ENCODE results near the gene USO1. TPM values are rescaled to one million over a fixed set of nuclear protein-coding genes. Genes with fewer than 3 reads are reported as not detected.

The USO1 gene
- total RNA-seq, 1 donor from 2014 or later, result 55.4 TPM

DNA sequence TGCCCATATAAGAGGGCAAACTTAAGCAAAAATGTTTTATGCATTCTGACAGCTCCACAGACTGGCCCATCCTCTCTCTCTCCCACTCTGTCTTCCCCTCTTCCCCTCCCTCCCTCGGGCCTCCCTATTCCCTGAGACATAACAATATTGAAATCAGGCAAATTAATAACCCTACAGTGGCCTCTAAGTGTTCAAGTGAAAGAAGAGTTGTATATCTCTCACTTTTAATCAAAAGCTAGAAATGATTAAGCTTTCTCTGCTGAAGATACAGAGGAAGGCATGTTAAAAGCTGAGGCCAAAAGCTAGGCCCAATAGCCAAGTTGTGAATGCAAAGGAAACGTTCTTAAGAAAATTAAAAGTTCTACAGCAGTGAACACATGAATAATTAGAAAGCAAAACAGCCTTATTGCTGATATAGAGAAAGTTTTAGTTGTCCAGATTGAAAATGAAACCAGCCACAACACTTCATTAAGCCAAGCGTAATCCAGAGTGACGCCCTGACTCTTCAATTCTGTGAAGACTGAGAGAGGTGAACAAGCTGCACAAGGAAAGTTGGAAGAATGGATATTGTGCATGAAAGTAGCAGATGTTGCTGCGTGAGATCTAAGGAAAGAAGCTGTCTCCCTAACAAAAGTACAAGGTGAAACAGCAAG, 54.9 kb downstream of the USO1 start:
- no peak overlapping the region for H3K27ac Mint-ChIP-seq

DNA sequence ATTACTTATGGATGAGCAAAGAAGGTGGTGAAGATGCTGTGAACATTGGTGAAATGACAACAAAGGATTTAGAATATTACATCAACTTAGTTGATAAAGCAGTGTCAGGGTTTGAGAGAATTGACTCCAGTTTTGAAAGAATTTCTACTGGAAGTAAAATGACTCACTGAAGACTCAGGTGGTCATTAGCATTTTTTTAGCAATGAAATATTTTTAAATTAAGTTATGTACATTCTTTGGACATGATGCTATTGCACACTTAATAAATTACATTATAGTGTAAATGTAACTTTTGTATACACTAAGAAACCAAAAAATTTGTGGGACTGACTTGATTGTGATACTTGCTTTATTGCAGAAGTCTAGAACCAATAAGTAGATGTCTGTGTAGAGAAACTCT, 56.9 kb downstream of the USO1 start:
- no peaks in the 10 kb centered on the region for H3K9me3 Mint-ChIP-seq
- TF ChIP-seq, protein P1, sequence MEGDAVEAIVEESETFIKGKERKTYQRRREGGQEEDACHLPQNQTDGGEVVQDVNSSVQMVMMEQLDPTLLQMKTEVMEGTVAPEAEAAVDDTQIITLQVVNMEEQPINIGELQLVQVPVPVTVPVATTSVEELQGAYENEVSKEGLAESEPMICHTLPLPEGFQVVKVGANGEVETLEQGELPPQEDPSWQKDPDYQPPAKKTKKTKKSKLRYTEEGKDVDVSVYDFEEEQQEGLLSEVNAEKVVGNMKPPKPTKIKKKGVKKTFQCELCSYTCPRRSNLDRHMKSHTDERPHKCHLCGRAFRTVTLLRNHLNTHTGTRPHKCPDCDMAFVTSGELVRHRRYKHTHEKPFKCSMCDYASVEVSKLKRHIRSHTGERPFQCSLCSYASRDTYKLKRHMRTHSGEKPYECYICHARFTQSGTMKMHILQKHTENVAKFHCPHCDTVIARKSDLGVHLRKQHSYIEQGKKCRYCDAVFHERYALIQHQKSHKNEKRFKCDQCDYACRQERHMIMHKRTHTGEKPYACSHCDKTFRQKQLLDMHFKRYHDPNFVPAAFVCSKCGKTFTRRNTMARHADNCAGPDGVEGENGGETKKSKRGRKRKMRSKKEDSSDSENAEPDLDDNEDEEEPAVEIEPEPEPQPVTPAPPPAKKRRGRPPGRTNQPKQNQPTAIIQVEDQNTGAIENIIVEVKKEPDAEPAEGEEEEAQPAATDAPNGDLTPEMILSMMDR (conservative IDR thresholded peaks at IDR 0.05), result no peak
- DNase-seq (ENCODE audit: extremely low spot score, unreplicated experiment), result no peak
- no peaks in the 10 kb centered on the region for H3K27me3 Mint-ChIP-seq
- peaks cover 24% of the 10 kb centered on the region for H3K36me3 Mint-ChIP-seq
- no peak overlapping the region for H3K4me3 Mint-ChIP-seq
- no peak overlapping the region for H3K27ac Mint-ChIP-seq
- no peaks in the 10 kb centered on the region for H3K4me1 Mint-ChIP-seq (ENCODE audit: unreplicated experiment)

More for the DNA sequence above, 54.9 kb downstream of the USO1 start:
- no peak overlapping the region for H3K4me3 Mint-ChIP-seq
- H3K9me3 Mint-ChIP-seq, result no peaks in the 10 kb centered on the region
- no peaks in the 10 kb centered on the region for H3K27me3 Mint-ChIP-seq
- TF ChIP-seq, protein P1 (conservative IDR thresholded peaks at IDR 0.05), result no peak
- no peaks in the 10 kb centered on the region for H3K4me1 Mint-ChIP-seq (ENCODE audit: unreplicated experiment)
- no peak for DNase-seq (ENCODE audit: extremely low spot score, unreplicated experiment)
- H3K36me3 Mint-ChIP-seq, result peaks cover 41% of the 10 kb centered on the region

DNA sequence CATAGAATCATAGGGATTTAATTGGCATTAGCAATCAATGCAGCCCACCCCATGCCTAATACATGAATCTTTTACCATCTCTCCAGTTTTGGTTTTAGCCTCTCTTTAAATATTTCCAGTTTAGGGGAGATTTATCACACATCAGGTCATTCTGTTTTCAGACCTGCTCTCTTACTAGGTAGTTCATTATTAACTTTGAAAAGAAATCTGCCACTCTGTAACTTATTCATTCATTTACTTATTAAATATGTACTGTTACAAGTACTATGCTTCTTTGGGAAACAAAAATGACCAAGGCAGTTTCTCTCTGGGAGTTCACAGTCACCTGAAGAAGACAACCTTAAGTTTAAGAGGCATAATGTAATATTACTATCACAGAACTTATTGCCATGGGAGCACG, 62.1 kb downstream of the USO1 start:
- TF ChIP-seq, protein P1 (conservative IDR thresholded peaks at IDR 0.05), result no peak
- Mint-ChIP-seq H3K4me3 (no peak overlapping the region), H3K27ac (no peak overlapping the region), H3K4me1 (ENCODE audit: unreplicated experiment) (no peaks in the 10 kb centered on the region), H3K36me3 (peaks cover 15% of the 10 kb centered on the region), H3K9me3 (no peaks in the 10 kb centered on the region), H3K27me3 (no peaks in the 10 kb centered on the region)
- DNase-seq (ENCODE audit: extremely low spot score, unreplicated experiment), result no peak

DNA sequence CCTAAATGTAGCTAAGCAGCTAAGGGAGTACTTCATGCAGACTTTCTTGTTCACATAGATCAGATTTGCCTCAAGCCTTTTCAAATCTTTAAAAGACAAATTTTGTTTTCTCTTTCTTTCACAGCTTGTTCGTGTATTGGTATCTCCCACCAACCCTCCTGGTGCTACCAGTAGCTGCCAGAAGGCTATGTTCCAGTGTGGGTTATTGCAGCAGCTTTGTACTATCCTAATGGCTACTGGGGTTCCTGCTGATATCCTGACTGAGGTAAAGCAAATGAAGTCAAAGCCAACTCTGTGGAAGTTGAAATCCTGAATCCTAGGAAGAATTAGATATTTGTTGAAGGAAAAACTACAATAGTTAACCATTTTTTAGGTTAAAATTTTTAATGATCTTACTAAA, 62.6 kb downstream of the USO1 start:
- H3K36me3 Mint-ChIP-seq, result peaks cover 12% of the 10 kb centered on the region
- no peaks in the 10 kb centered on the region for H3K27me3 Mint-ChIP-seq
- DNase-seq (ENCODE audit: extremely low spot score, unreplicated experiment), result no peak
- H3K27ac Mint-ChIP-seq, result no peak overlapping the region
- no peaks in the 10 kb centered on the region for H3K4me1 Mint-ChIP-seq (ENCODE audit: unreplicated experiment)
- no peak overlapping the region for H3K4me3 Mint-ChIP-seq
- H3K9me3 Mint-ChIP-seq, result no peaks in the 10 kb centered on the region
- TF ChIP-seq, protein P1 (conservative IDR thresholded peaks at IDR 0.05), result no peak

DNA sequence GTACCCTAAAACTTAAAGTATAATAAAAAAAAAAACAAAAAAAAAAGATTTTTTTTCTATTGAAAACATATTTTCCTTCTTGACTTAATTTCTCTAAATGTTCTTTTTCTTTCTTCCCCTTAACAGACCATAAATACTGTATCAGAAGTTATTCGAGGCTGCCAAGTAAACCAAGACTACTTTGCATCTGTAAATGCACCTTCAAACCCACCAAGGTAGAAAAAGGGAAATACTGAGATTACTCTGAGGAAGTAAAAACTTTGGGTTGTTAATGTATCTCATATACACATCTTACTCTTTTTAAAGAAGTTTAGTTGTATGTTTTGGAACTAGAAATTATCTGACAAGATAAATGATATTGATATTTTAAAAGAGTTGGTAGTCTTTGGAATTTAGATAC, 65.6 kb downstream of the USO1 start:
- H3K9me3 Mint-ChIP-seq, result no peaks in the 10 kb centered on the region
- no peaks in the 10 kb centered on the region for H3K4me1 Mint-ChIP-seq (ENCODE audit: unreplicated experiment)
- H3K27me3 Mint-ChIP-seq, result no peaks in the 10 kb centered on the region
- DNase-seq (ENCODE audit: extremely low spot score, unreplicated experiment), result no peak
- TF ChIP-seq, protein P1 (conservative IDR thresholded peaks at IDR 0.05), result no peak
- H3K36me3 Mint-ChIP-seq, result peaks cover 20% of the 10 kb centered on the region
- no peak overlapping the region for H3K27ac Mint-ChIP-seq
- H3K4me3 Mint-ChIP-seq, result no peak overlapping the region

Data from type B pancreatic cell (in vitro differentiated cells).